ENCODE data around the gene PLEKHF1. TPM values are rescaled to one million over a fixed set of nuclear protein-coding genes. Genes with fewer than 3 reads are reported as not detected.

The PLEKHF1 gene
- total RNA-seq, 1 donor = 13.1 TPM

GRCh38 chr19:29628661-29629385 lies 36.4 kb upstream of the PLEKHF1 start:
- Histone ChIP-seq H3K4me3 (ENCODE audit: low read length) (no peak overlapping the region), H3K9me3 (ENCODE audit: low read depth, low read length) (no peaks in the 10 kb centered on the region), H3K27me3 (ENCODE audit: insufficient read depth, low read length) (no peaks in the 10 kb centered on the region), H3K4me1 (ENCODE audit: insufficient read depth, low read length) (peaks cover 11% of the 10 kb centered on the region)

- H3K4me3 ChIP-seq (ENCODE audit: low read length) = no peak overlapping the region
- peaks cover under 1% of the 10 kb centered on the region for H3K4me1 ChIP-seq (ENCODE audit: insufficient read depth, low read length)
- no peaks in the 10 kb centered on the region for H3K9me3 ChIP-seq (ENCODE audit: low read depth, low read length)
- H3K27me3 ChIP-seq (ENCODE audit: insufficient read depth, low read length) = no peaks in the 10 kb centered on the region
These were observed 35.3 kb upstream of the PLEKHF1 start for GRCh38 chr19:29629836-29630534.

GRCh38 chr19:29630655-29631054 lies 34.6 kb upstream of the PLEKHF1 start:
- Histone ChIP-seq H3K4me3 (ENCODE audit: low read length) (no peak overlapping the region), H3K27me3 (ENCODE audit: insufficient read depth, low read length) (no peaks in the 10 kb centered on the region), H3K4me1 (ENCODE audit: insufficient read depth, low read length) (no peaks in the 10 kb centered on the region), H3K9me3 (ENCODE audit: low read depth, low read length) (no peaks in the 10 kb centered on the region)

- H3K9me3 ChIP-seq (ENCODE audit: low read depth, low read length) = no peaks in the 10 kb centered on the region
- no peaks in the 10 kb centered on the region for H3K4me1 ChIP-seq (ENCODE audit: insufficient read depth, low read length)
- H3K27me3 ChIP-seq (ENCODE audit: insufficient read depth, low read length) = no peaks in the 10 kb centered on the region
- H3K4me3 ChIP-seq (ENCODE audit: low read length) = no peak overlapping the region
These were observed 33.8 kb upstream of the PLEKHF1 start for GRCh38 chr19:29631450-29631849.

- Histone ChIP-seq H3K4me3 (ENCODE audit: low read length) (no peak overlapping the region), H3K4me1 (ENCODE audit: insufficient read depth, low read length) (no peaks in the 10 kb centered on the region), H3K9me3 (ENCODE audit: low read depth, low read length) (no peaks in the 10 kb centered on the region), H3K27me3 (ENCODE audit: insufficient read depth, low read length) (no peaks in the 10 kb centered on the region)
These were observed 31.3 kb upstream of the PLEKHF1 start for GRCh38 chr19:29634002-29634401.

- Histone ChIP-seq H3K4me1 (ENCODE audit: insufficient read depth, low read length) (no peaks in the 10 kb centered on the region), H3K9me3 (ENCODE audit: low read depth, low read length) (no peaks in the 10 kb centered on the region), H3K4me3 (ENCODE audit: low read length) (no peak overlapping the region), H3K27me3 (ENCODE audit: insufficient read depth, low read length) (no peaks in the 10 kb centered on the region)
These were observed 30.7 kb upstream of the PLEKHF1 start for GRCh38 chr19:29634423-29635130.

- Histone ChIP-seq H3K27me3 (ENCODE audit: insufficient read depth, low read length) (no peaks in the 10 kb centered on the region), H3K4me1 (ENCODE audit: insufficient read depth, low read length) (no peaks in the 10 kb centered on the region), H3K9me3 (ENCODE audit: low read depth, low read length) (no peaks in the 10 kb centered on the region), H3K4me3 (ENCODE audit: low read length) (no peak overlapping the region)
These were observed 29.3 kb upstream of the PLEKHF1 start for GRCh38 chr19:29635963-29636362.

- Histone ChIP-seq H3K4me1 (ENCODE audit: insufficient read depth, low read length) (no peaks in the 10 kb centered on the region), H3K27me3 (ENCODE audit: insufficient read depth, low read length) (no peaks in the 10 kb centered on the region), H3K9me3 (ENCODE audit: low read depth, low read length) (no peaks in the 10 kb centered on the region), H3K4me3 (ENCODE audit: low read length) (no peak overlapping the region)
These were observed 28.5 kb upstream of the PLEKHF1 start for GRCh38 chr19:29636553-29637360.

- Histone ChIP-seq H3K27me3 (ENCODE audit: insufficient read depth, low read length) (no peaks in the 10 kb centered on the region), H3K9me3 (ENCODE audit: low read depth, low read length) (no peaks in the 10 kb centered on the region), H3K4me3 (ENCODE audit: low read length) (no peak overlapping the region), H3K4me1 (ENCODE audit: insufficient read depth, low read length) (no peaks in the 10 kb centered on the region)
These were observed 26.2 kb upstream of the PLEKHF1 start for GRCh38 chr19:29639086-29639485.

GRCh38 chr19:29640231-29640630 lies 25.0 kb upstream of the PLEKHF1 start:
- no peak overlapping the region for H3K4me3 ChIP-seq (ENCODE audit: low read length)
- H3K9me3 ChIP-seq (ENCODE audit: low read depth, low read length) = no peaks in the 10 kb centered on the region
- H3K27me3 ChIP-seq (ENCODE audit: insufficient read depth, low read length) = no peaks in the 10 kb centered on the region
- no peaks in the 10 kb centered on the region for H3K4me1 ChIP-seq (ENCODE audit: insufficient read depth, low read length)

GRCh38 chr19:29641597-29641996 lies 23.7 kb upstream of the PLEKHF1 start:
- Histone ChIP-seq H3K27me3 (ENCODE audit: insufficient read depth, low read length) (no peaks in the 10 kb centered on the region), H3K4me3 (ENCODE audit: low read length) (no peak overlapping the region), H3K9me3 (ENCODE audit: low read depth, low read length) (no peaks in the 10 kb centered on the region), H3K4me1 (ENCODE audit: insufficient read depth, low read length) (peaks cover 11% of the 10 kb centered on the region)

- Histone ChIP-seq H3K9me3 (ENCODE audit: low read depth, low read length) (no peaks in the 10 kb centered on the region), H3K27me3 (ENCODE audit: insufficient read depth, low read length) (no peaks in the 10 kb centered on the region), H3K4me1 (ENCODE audit: insufficient read depth, low read length) (peaks cover 11% of the 10 kb centered on the region)
These were observed 21.8 kb upstream of the PLEKHF1 start for GRCh38 chr19:29643361-29643935.

GRCh38 chr19:29644210-29644609 lies 21.1 kb upstream of the PLEKHF1 start:
- H3K27me3 ChIP-seq (ENCODE audit: insufficient read depth, low read length) = no peaks in the 10 kb centered on the region
- no peak overlapping the region for H3K4me3 ChIP-seq (ENCODE audit: low read length)
- no peaks in the 10 kb centered on the region for H3K9me3 ChIP-seq (ENCODE audit: low read depth, low read length)
- peaks cover 11% of the 10 kb centered on the region for H3K4me1 ChIP-seq (ENCODE audit: insufficient read depth, low read length)

More at GRCh38 chr19:29643361-29643935, 21.8 kb upstream of the PLEKHF1 start:
- no peak overlapping the region for H3K4me3 ChIP-seq (ENCODE audit: low read length)

- H3K4me1 ChIP-seq (ENCODE audit: insufficient read depth, low read length) = peaks cover 11% of the 10 kb centered on the region
- H3K27me3 ChIP-seq (ENCODE audit: insufficient read depth, low read length) = no peaks in the 10 kb centered on the region
- H3K4me3 ChIP-seq (ENCODE audit: low read length) = no peak overlapping the region
- no peaks in the 10 kb centered on the region for H3K9me3 ChIP-seq (ENCODE audit: low read depth, low read length)
These were observed 19.8 kb upstream of the PLEKHF1 start for GRCh38 chr19:29645491-29645867.

All from mononuclear cell (primary cell).